Measurements from ENCODE around the gene LRRN1. TPM values are rescaled to one million over a fixed set of nuclear protein-coding genes. Genes with fewer than 3 reads are reported as not detected.

Gene LRRN1
- total and polyA plus RNA-seq, 2 of the 4 experiments (the other 2 are of a cell fraction): 0.18 to 0.41 TPM

GRCh38 chr3:3842356-3842755, 43.1 kb downstream of the LRRN1 start:
- Histone ChIP-seq H3K79me1 (ENCODE audit: low read depth in 1 of 2, low read length in 2 of 2) (no peaks in the 10 kb centered on the region), H3K18ac (ENCODE audit: low read depth, low read length) (no peak overlapping the region), H3K56ac (ENCODE audit: extremely low read depth, insufficient read depth, low read length) (no peak overlapping the region), H3K23ac (ENCODE audit: low read depth, low read length) (no peak overlapping the region), H3K4me1 (ENCODE audit: control insufficient read depth, insufficient read depth, low read length) (no peaks in the 10 kb centered on the region), H2BK5ac (ENCODE audit: low read depth, low read length, poor library complexity, severe bottlenecking) (no peak overlapping the region), H3K4ac (ENCODE audit: low read depth, low read length) (no peak overlapping the region), H3K9me1 (ENCODE audit: insufficient read depth, low read length) (no peaks in the 10 kb centered on the region), H4K5ac (ENCODE audit: low read depth, low read length) (no peak overlapping the region), H3K4me2 (ENCODE audit: low read depth, low read length) (no peak overlapping the region), H2BK120ac (ENCODE audit: low read depth, low read length) (no peak overlapping the region), H3K9me3 (ENCODE audit: control insufficient read depth, insufficient read depth, low read length) (peaks cover 12% of the 10 kb centered on the region), H2AK9ac (replicated peaks; ENCODE audit: low read depth, low read length, poor library complexity) (no peak overlapping the region), H3K27ac (ENCODE audit: insufficient read depth, low read length) (no peak overlapping the region), H3K36me3 (ENCODE audit: control insufficient read depth, insufficient read depth, low read length) (no peaks in the 10 kb centered on the region), H4K91ac (ENCODE audit: insufficient read depth, low read depth, low read length) (no peak overlapping the region), H4K20me1 (ENCODE audit: insufficient read depth, low read length) (no peaks in the 10 kb centered on the region), H2BK15ac (ENCODE audit: low read depth, low read length) (no peak overlapping the region), H3K27me3 (ENCODE audit: control insufficient read depth, insufficient read depth, low read length) (no peaks in the 10 kb centered on the region), H3K14ac (replicated peaks; ENCODE audit: low read depth, low read length) (no peak overlapping the region), H4K8ac (ENCODE audit: low read depth in 2 of 2, low read length in 2 of 2) (no peak overlapping the region), H2AK5ac (ENCODE audit: low read depth, low read length) (no peak overlapping the region), H2BK20ac (ENCODE audit: low read depth, low read length) (no peak overlapping the region), H3K4me3 (ENCODE audit: insufficient read depth, low read depth, low read length) (no peak overlapping the region), H3K9ac (ENCODE audit: low read depth, low read length) (no peak overlapping the region), H2AFZ (replicated peaks; ENCODE audit: low read length, poor library complexity) (no peak overlapping the region)
- ChIA-PET CTCF (no interaction called here), POLR2A (ENCODE audit: unreplicated experiment) (no interaction called here)
- dilution Hi-C loops (cut with HindIII; ENCODE audit: low sequenced_read_pairs, unreplicated experiment): no loop called here
- in situ Hi-C loops (cut with MboI; ENCODE audit: low sequenced_read_pairs): no loop called here
- no peak for DNase-seq
- no CpG with 5 or more reads among the region's 2 CpGs for WGBS, 2 experiments (ENCODE audit: extremely low coverage in 2 of 2, insufficient read length in 1 of 2)
- intact Hi-C loops (cut with micrococcal nuclease): no loop called here
- no peak for ATAC-seq (ENCODE audit: low read depth)
- no peak for TF ChIP-seq CTCF (conservative IDR thresholded peaks at IDR 0.05; ENCODE audit: low read depth, low read length)
- no peak for TF ChIP-seq MAFK (IDR thresholded peaks at IDR 0.05; ENCODE audit: low read depth, low read length)
- no peak for TF ChIP-seq BHLHE40 (IDR thresholded peaks at IDR 0.05; ENCODE audit: low read depth, low read length)
- TF ChIP-seq USF2 (IDR thresholded peaks at IDR 0.05; ENCODE audit: low read depth, low read length): no peak
- TF ChIP-seq SMC3 (IDR thresholded peaks at IDR 0.05; ENCODE audit: low read depth, low read length): no peak
- no peak for TF ChIP-seq CHD1 (IDR thresholded peaks at IDR 0.05; ENCODE audit: low read depth, low read length)
- no peak for TF ChIP-seq RFX5 (IDR thresholded peaks at IDR 0.05; ENCODE audit: low read depth, low read length)
- no peak for TF ChIP-seq ELK1 (IDR thresholded peaks at IDR 0.05; ENCODE audit: borderline replicate concordance, low read depth, low read length)
- no peak for TF ChIP-seq FOS (IDR thresholded peaks at IDR 0.05; ENCODE audit: low read depth, low read length)
- TF ChIP-seq POLR2A (IDR thresholded peaks at IDR 0.05; ENCODE audit: low read depth, low read length): no peak
- no peak for TF ChIP-seq RAD21 (IDR thresholded peaks at IDR 0.05; ENCODE audit: low read length)
- TF ChIP-seq NFE2L2 (IDR thresholded peaks at IDR 0.05; ENCODE audit: low read depth, low read length): no peak
- BruUV-seq (replicated peaks): no TSS peak

All from IMR-90 (cell line).